Measurements from ENCODE around the gene PPP3CB.

GRCh38 chr10:73449113-73449512, 46.7 kb downstream of the PPP3CB start:
- TF ChIP-seq CTCF (IDR thresholded peaks at IDR 0.05 in 8 of 11, conservative IDR thresholded peaks at IDR 0.05 in 3 of 11) = no peak
- no peak for TF ChIP-seq POLR2AphosphoS5 (IDR thresholded peaks at IDR 0.05)

Measured in spleen (tissue), 7 donors.